ENCODE measurements around the gene EIF4E2. TPM values are rescaled to one million over a fixed set of nuclear protein-coding genes. Genes with fewer than 3 reads are reported as not detected.
A peak's percentile ranks its signal among the peaks of the same experiment; 100 is the strongest.

The EIF4E2 gene
- total RNA-seq, 4 donors from 2014 or later: 26.6 to 54.2 (median 34.1) TPM

DNA sequence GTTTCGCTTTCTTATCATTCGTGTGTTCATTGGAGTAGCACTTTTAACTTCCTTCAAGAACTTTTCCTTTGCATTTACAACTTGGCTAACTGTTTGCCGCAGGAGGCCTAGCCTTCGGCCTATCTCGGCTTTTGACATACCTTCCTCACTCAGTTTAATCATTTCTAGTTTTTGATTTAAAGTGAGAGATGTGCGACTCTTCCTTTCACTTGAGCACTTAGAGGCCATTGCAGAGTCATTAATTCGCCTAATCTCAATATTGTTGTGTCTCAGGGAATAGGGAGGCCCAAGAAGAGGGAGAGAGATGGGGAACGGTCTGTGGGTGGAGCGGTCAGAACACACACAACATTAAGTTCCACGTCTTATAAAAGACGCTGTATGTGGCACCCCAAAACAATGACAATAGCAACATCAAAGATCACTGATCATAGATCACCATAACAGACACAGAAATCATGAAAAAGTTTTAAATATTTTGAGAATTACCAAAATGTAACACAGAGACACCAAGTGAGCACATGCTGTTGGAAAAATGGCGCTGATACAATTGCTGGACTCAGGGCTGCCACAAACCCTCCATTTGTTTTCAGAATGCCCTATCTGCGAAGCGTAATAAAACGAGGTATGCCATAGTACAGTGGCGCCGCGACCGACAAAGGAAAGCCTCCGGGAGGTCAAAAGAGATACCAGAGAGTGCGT, 685 bp upstream of the EIF4E2 start:
- WGBS: 37% methylated on average over 21 of the region's 21 CpGs
- DNase-seq (ENCODE audit: low spot score in 2 of 2): no peak

DNA sequence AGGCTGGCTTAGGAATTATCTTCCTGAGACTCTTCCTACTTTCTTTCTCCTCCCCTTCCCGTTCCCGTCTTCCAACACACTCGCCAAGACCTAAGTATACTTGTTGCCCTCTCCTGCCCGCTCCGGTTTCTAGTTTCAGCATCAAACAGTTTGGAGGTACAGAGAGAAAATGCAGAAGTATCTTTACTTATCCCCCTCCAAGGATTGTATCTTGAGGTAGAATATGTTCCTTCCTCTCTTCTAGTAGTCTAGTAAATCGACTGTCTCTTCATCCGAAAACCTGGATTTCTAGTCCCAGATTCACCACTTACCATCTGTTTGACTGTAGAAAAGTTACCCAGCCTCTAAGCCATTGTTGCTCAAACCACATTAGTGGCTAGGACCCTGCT, 755 bp downstream of the EIF4E2 start:
- no peak for DNase-seq (ENCODE audit: low spot score in 2 of 2)
- 9% methylated on average over 7 of the region's 7 CpGs for WGBS
- H3K4me1 ChIP-seq: peaks cover 37% of the 10 kb centered on the region
- peak overlapping the region; percentile 83 for H3K4me3 ChIP-seq
- peak overlapping the region; percentile 99 for H3K27ac ChIP-seq
- TF ChIP-seq EP300 (IDR thresholded peaks at IDR 0.05) (no peak), POLR2AphosphoS5 (IDR thresholded peaks at IDR 0.05) (no peak), POLR2A (IDR thresholded peaks at IDR 0.05) (no peak)
- TF ChIP-seq, protein P1, sequence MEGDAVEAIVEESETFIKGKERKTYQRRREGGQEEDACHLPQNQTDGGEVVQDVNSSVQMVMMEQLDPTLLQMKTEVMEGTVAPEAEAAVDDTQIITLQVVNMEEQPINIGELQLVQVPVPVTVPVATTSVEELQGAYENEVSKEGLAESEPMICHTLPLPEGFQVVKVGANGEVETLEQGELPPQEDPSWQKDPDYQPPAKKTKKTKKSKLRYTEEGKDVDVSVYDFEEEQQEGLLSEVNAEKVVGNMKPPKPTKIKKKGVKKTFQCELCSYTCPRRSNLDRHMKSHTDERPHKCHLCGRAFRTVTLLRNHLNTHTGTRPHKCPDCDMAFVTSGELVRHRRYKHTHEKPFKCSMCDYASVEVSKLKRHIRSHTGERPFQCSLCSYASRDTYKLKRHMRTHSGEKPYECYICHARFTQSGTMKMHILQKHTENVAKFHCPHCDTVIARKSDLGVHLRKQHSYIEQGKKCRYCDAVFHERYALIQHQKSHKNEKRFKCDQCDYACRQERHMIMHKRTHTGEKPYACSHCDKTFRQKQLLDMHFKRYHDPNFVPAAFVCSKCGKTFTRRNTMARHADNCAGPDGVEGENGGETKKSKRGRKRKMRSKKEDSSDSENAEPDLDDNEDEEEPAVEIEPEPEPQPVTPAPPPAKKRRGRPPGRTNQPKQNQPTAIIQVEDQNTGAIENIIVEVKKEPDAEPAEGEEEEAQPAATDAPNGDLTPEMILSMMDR (IDR thresholded peaks at IDR 0.05): no peak
- H3K36me3 ChIP-seq: peaks cover 6% of the 10 kb centered on the region
- H3K9me3 ChIP-seq: no peaks in the 10 kb centered on the region
- no peaks in the 10 kb centered on the region for H3K27me3 ChIP-seq

More for the DNA sequence above, 685 bp upstream of the EIF4E2 start:
- no peak for TF ChIP-seq POLR2AphosphoS5 (IDR thresholded peaks at IDR 0.05)
- no peak for TF ChIP-seq POLR2A (IDR thresholded peaks at IDR 0.05)
- no peak for TF ChIP-seq EP300 (IDR thresholded peaks at IDR 0.05)
- TF ChIP-seq, protein P1 (IDR thresholded peaks at IDR 0.05): no peak
- peak overlapping the region; percentile 99 for H3K27ac ChIP-seq
- peaks cover 3% of the 10 kb centered on the region for H3K36me3 ChIP-seq
- H3K9me3 ChIP-seq: no peaks in the 10 kb centered on the region
- peak overlapping the region; percentile 83 for H3K4me3 ChIP-seq
- H3K4me1 ChIP-seq: peaks cover 33% of the 10 kb centered on the region
- no peaks in the 10 kb centered on the region for H3K27me3 ChIP-seq

DNA sequence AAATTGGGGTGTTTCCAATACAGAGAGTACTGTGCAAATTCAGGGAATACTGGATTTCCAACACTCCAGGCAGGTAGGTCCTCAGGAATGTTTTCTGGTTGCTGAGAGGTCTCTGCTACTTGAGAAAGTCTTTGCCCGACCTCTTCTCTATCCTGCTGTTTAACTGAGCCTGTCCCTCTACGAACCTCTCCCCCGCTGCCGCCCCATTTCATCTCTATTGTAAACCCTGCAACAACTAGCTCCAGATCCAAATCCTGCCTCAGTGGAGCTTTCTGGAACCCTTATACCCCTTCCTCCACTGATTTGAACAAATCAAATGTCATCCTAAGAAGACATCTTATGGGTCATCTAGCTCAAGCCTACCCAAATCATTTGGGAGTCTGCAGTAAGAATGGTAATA, 1.3 kb downstream of the EIF4E2 start:
- Histone ChIP-seq H3K4me3 (peak overlapping the region; percentile 83), H3K36me3 (peaks cover 10% of the 10 kb centered on the region), H3K27ac (no peak overlapping the region)

DNA sequence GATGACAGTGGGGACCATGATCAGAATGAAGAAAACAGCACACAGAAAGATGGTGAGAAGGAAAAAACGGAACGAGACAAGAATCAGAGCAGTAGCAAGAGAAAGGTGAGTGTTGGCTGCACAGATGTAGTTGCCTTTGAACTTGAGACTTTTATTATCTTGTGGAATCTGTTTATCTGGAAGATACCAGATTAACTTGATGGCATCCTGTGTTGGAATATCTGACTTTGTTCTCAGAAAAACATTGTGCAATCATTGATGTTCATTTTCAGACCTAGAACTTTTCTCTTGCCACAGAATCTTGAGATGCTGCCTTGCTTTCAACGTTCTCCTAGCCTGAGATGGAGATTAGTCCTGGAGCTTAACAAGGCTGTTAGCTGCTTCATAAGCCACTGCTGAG, 5.9 kb downstream of the EIF4E2 start:
- Histone ChIP-seq H3K4me1 (peaks cover 27% of the 10 kb centered on the region), H3K27me3 (no peaks in the 10 kb centered on the region), H3K27ac (no peak overlapping the region), H3K4me3 (no peak overlapping the region), H3K36me3 (peaks cover 47% of the 10 kb centered on the region), H3K9me3 (no peaks in the 10 kb centered on the region)
- WGBS: 85% methylated on average over 3 of the region's 3 CpGs
- no peak for DNase-seq (ENCODE audit: low spot score in 2 of 2)
- no peak for TF ChIP-seq EP300 (IDR thresholded peaks at IDR 0.05)
- TF ChIP-seq POLR2A (IDR thresholded peaks at IDR 0.05): no peak
- TF ChIP-seq POLR2AphosphoS5 (IDR thresholded peaks at IDR 0.05): no peak
- TF ChIP-seq, protein P1 (IDR thresholded peaks at IDR 0.05): no peak

More for the DNA sequence above, 1.3 kb downstream of the EIF4E2 start:
- Histone ChIP-seq H3K9me3 (no peaks in the 10 kb centered on the region), H3K27me3 (no peaks in the 10 kb centered on the region), H3K4me1 (peaks cover 41% of the 10 kb centered on the region)
- TF ChIP-seq, protein P1 (IDR thresholded peaks at IDR 0.05): no peak
- no peak for TF ChIP-seq POLR2AphosphoS5 (IDR thresholded peaks at IDR 0.05)
- TF ChIP-seq POLR2A (IDR thresholded peaks at IDR 0.05): no peak
- no peak for TF ChIP-seq EP300 (IDR thresholded peaks at IDR 0.05)
- 95% methylated on average over 4 of the region's 4 CpGs for WGBS
- DNase-seq (ENCODE audit: low spot score in 2 of 2): no peak

DNA sequence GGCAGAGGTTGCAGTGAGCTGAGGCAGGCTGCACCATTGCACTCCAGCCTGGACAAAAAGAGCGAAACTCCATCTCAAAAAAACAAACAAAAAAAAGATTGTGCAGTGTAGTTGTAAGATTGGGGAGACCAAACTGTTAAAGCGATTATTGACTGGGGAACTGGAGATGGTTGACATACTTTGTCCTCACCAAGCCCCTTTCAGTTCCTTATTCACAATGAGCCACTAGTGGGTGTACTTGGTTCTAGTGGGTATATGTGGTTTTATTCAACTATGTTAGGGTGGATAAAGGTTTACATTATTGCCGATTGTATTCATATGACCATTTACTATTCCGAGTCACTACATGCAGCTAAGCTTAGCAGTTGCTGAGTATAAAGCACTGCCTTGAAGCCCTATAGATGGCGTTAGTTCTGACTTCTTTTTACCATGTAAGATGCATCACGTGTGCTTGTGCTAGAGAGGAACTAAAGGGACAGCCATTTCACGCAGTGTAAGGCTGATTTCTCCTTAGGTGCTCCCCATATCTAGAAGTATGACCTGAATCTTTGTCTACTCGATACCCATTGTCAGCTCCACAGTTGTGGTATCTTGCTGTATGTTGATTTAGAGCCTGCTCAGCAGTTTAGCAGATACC, 12.1 kb downstream of the EIF4E2 start:
- Histone ChIP-seq H3K27ac (no peak overlapping the region), H3K4me3 (no peak overlapping the region), H3K27me3 (no peaks in the 10 kb centered on the region), H3K36me3 (peaks cover 92% of the 10 kb centered on the region), H3K9me3 (no peaks in the 10 kb centered on the region), H3K4me1 (peaks cover 6% of the 10 kb centered on the region)
- TF ChIP-seq POLR2A (IDR thresholded peaks at IDR 0.05) (no peak), EP300 (IDR thresholded peaks at IDR 0.05) (no peak), POLR2AphosphoS5 (IDR thresholded peaks at IDR 0.05) (no peak)
- TF ChIP-seq, protein P1 (IDR thresholded peaks at IDR 0.05): no peak
- no peak for DNase-seq (ENCODE audit: low spot score in 2 of 2)
- WGBS: 81% methylated on average over 8 of the region's 8 CpGs
